HG03045 (cell line): Measurements from ENCODE around the gene HLTF.
"Not testable (repeated sequence)": the region's sequence is repeated elsewhere in the genome, so short reads cannot be mapped to it uniquely, and the experiment has no call there.

Source experiments
- ATAC-seq: cut with Tn5 transposase; IDR thresholded peaks from one replicate; pipeline ENCODE4 v1.9.1; 2021; ENCODE audit warnings: mild to moderate bottlenecking, moderate library complexity; ENCODE audit not compliant: unreplicated experiment

The HLTF gene, protein sequence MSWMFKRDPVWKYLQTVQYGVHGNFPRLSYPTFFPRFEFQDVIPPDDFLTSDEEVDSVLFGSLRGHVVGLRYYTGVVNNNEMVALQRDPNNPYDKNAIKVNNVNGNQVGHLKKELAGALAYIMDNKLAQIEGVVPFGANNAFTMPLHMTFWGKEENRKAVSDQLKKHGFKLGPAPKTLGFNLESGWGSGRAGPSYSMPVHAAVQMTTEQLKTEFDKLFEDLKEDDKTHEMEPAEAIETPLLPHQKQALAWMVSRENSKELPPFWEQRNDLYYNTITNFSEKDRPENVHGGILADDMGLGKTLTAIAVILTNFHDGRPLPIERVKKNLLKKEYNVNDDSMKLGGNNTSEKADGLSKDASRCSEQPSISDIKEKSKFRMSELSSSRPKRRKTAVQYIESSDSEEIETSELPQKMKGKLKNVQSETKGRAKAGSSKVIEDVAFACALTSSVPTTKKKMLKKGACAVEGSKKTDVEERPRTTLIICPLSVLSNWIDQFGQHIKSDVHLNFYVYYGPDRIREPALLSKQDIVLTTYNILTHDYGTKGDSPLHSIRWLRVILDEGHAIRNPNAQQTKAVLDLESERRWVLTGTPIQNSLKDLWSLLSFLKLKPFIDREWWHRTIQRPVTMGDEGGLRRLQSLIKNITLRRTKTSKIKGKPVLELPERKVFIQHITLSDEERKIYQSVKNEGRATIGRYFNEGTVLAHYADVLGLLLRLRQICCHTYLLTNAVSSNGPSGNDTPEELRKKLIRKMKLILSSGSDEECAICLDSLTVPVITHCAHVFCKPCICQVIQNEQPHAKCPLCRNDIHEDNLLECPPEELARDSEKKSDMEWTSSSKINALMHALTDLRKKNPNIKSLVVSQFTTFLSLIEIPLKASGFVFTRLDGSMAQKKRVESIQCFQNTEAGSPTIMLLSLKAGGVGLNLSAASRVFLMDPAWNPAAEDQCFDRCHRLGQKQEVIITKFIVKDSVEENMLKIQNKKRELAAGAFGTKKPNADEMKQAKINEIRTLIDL

DNA sequence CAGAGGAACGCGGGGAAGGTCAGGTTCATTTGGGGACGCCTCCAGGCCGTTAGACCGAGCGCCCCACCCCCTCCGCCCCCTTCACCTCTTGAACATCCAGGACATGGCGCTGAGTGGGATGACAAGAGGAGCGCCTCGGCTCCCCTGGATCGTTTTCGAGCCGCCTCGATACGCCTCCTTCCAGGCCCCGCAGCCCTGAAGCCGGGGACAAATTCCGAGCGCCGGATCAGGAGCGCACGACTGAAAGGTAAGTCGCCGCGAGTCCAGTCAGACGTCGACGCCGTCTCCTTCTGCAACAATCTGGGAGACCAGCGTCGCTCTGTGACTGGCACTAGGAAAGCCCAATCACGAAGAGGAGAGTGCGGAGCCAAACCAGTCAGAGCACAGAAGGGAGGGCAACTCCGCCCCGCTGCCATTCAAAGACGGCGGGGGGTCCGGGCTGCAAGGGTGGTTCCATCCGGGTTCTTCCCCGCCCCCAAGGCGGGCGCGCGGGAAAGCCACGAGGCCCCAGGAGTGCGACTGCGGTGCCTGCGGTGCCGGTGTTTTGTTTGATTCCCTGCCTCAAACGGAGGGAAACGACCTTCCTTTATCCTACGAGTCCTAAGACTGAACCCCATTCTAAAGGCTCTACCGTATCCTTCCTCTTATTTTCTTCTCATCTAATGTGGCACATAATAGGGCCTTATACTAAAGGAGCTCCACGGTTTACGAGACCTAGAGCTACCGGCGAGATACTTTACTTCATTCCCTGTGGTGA is at the start of gene HLTF:
TSS of gene HLTF (minus strand) at position 302 of the 757 bp plus-strand sequence. CDS start at position 105, 197 bp downstream.
- peak; percentile 99 for ATAC-seq

- no peak for ATAC-seq
Measured at GRCh38 chr3:149134575-149134974, 48.2 kb upstream of the HLTF start.

- ATAC-seq, result no peak
Measured at GRCh38 chr3:149131589-149131988, 45.3 kb upstream of the HLTF start.

- ATAC-seq, result peak; percentile 94
Measured at GRCh38 chr3:149129326-149130205, 43.2 kb upstream of the HLTF start, which contains the start of gene HPS3. Gene HPS3, plus strand, starts transcription at chr3:149129638. Its CDS starts 86 bp downstream, at chr3:149129724.

DNA sequence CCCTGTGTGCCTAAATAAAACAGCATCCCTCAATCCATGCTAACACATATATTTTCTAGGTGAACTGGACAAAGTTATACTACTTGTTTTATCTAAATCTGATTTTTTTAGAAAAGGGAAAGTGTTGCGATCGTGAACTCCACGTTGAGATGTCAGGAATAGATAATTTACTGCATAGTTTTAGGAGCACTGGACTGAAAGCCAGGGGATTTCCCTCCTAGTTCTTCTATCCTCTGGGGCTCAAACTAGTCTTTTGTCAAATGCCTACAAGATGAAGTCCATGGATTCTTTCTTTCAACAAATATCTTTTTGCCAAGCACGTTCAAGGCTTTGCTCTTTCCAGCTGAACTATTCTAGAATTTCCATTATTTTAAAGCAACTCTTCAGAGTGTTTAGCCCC is 42.5 kb upstream of the HLTF start:
- no peak for ATAC-seq

- no peak for ATAC-seq
Measured at GRCh38 chr3:149122721-149123578, 36.6 kb upstream of the HLTF start.

- ATAC-seq, result peak; percentile 67
Measured at GRCh38 chr3:149120051-149120972, 34.0 kb upstream of the HLTF start.

- ATAC-seq, result no peak
Measured at GRCh38 chr3:149119466-149119865, 33.1 kb upstream of the HLTF start.

DNA sequence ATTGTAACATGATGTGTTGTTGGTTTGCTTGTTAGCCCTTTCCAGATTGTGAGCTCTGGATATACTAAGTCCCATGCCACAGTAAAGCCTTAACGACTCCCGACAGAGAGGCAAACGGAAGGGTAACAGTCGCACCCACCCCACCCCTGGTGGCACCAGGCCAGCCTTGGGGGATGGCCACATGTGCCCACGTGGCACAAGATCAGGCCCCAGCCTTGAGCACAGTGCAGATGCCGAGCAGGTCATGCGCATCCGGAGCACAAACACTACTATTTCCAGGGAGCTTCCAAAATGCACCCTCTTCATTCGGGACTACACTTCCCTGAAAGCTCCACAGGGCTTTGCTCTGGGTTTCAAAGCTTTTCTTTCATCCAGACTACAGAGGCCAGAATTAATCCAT is 32.4 kb upstream of the HLTF start:
- ATAC-seq, result no peak

DNA sequence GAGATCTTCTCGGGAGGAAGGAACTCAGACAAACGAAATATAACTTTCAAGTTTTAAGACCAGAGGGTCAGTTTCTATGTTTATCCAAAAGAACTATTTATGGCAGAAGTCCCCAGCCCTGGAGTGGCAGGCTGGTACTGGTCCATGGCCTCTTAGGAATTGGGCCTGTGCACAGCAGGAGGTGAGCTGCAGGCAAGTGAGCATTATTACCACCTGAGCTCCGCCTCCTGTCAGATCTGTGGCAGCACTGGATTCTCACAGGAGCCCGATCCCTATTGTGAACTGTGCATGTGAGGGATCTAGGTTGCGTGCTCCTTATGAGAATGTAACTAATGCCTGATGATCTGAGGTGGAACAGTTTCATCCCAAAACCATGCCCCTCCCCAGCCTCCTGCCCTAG is 28.8 kb upstream of the HLTF start:
- no peak for ATAC-seq

DNA sequence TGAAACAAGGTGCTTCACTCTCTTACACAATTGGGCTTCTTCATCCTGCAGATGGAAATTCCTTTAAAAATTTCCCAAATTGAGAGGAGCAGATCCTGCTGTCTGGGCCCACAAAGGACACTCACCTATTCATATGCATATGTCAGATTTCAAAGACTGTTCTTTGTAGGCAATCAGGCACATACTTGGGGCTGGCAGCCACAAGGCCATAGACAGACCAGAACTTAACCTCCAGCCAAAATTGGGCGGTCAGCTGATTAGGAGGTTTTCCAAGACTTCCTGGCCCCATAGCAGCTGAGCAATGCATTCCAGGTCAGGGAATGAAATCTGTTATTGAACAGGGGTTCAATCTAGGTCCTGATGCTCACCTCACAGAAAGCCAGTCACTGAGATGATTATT is 28.1 kb upstream of the HLTF start:
- no peak for ATAC-seq

- ATAC-seq, result no peak
Measured at GRCh38 chr3:149104484-149104883, 18.2 kb upstream of the HLTF start.

DNA sequence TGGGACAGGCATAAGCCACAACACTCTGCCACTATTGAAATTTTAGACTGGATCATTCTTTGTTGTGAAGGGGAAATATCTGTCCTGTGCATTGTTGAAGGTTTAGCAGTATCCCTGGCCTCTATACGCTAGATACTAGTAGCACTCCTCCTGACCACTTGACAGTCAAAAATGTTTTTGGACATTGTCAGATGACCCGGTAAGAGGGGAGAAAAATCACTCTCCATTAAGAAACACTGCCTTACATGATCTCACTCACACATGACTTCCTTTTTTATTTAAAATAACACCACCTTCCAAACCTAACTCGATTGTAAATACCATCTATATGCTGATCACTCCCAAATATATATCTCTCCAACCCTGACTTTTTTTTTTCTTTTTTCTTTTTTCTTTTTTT is 15.3 kb upstream of the HLTF start:
- ATAC-seq, result no peak

- no peak for ATAC-seq
Measured at GRCh38 chr3:149101154-149101553, 14.8 kb upstream of the HLTF start.

- not testable (repeated sequence) for ATAC-seq
Measured at GRCh38 chr3:149097987-149098386, 11.7 kb upstream of the HLTF start.

DNA sequence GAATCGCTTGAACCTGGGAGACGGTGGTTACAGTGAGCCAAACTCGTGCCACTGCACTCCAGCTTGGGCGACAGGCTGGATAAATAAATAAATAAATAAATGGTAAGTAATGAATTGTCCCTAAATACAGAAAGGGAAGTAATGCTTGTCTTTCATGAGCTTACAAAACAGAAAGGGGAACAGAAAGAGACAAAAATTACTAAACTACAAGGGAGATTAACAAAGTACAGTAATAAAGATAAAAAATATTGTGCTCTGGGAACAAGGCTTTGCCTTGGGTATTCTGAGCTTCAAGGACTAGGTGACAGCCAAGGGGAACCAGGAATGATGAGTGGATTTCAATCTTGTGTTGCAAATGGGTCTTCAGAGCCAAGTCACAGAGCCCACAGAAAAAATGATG is 9.2 kb upstream of the HLTF start:
- ATAC-seq, result peak; percentile 77

DNA sequence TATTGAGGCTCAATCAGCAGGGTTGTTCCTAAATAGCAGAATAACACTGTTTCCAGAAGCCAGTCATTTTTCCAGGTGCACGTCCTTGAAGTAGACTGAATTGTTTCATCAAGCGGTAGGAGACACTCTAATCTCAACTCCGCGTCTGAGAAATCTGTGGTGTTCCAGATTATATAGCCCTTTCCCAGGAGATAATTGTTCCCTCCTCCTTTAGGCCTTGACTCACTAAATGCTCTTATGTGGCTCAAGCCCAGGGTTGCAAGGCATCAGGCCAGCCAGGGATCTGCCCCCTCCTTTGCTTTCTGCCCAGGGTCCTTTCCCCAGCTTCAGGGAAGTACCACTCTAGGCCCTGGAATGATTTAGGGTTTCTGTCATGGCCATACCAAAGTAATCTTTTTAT is 5.7 kb upstream of the HLTF start:
- no peak for ATAC-seq

GRCh38 chr3:149090907-149091306 is 4.6 kb upstream of the HLTF start:
- ATAC-seq, result no peak
